SK-N-SH (cell line): Measurements from ENCODE around the gene PAIP1. TPM values are rescaled to one million over a fixed set of nuclear protein-coding genes. Genes with fewer than 3 reads are reported as not detected.
A peak's percentile ranks its signal among the peaks of the same experiment; 100 is the strongest.
"Not testable (repeated sequence)": the region's sequence is repeated elsewhere in the genome, so short reads cannot be mapped to it uniquely, and the experiment has no call there.

Experiments
- CTCF ChIA-PET: fragments of 300-600, 350-600 bp; formaldehyde crosslinking; extraction: SDS; loops from one replicate; lab custom pipeline; 2021; lab: Yijun Ruan, JAX
- POLR2A ChIA-PET: fragments of 350-600 bp; sonication (Branson Sonifier 250); formaldehyde crosslinking; extraction: SDS; loops from one replicate; lab custom pipeline; 2020; ENCODE audit warnings: antibody characterized with exemption, inconsistent platforms; lab: Yijun Ruan, JAX
- DNase-seq: peaks from one replicate; pipeline ENCODE4 v3.0.0; 2012
- H2AFZ ChIP-seq: fragments of 200-600 bp; sonication (generic); 2 replicates; pipeline ENCODE4 v1.8.1; 2016; ENCODE audit warnings: antibody characterized with exemption, mild to moderate bottlenecking, low read depth
- H3F3A ChIP-seq: fragments of 200-600 bp; sonication (generic); replicated peaks from 2 replicates; pipeline ENCODE3; 2016; ENCODE audit warnings: antibody characterized with exemption, mild to moderate bottlenecking; ENCODE audit not compliant: insufficient read depth
- H3K27ac ChIP-seq, 2 experiments: fragments of 200-500 bp in 1 of 2; fragments of 200-600 bp in 1 of 2; sonication (Bioruptor generic) in 1 of 2; sonication (generic), shearing (Covaris generic) in 1 of 2; 2 replicates each; pipeline versions ENCODE4 v1.5.1 to v1.6.1; 2014 to 2016; ENCODE audit warnings: low read depth in 2 of 2, inconsistent platforms in 1 of 2, low read length in 1 of 2, mild to moderate bottlenecking in 1 of 2, mixed read lengths in 1 of 2
- H3K27me3 ChIP-seq: fragments of 200-600 bp; sonication (generic), shearing (Covaris generic); 2 replicates; pipeline ENCODE4 v1.6.1; 2016; ENCODE audit warnings: mixed run types; ENCODE audit not compliant: insufficient read depth
- H3K36me3 ChIP-seq, 2 experiments: fragments of 200-500 bp in 1 of 2; fragments of 200-600 bp in 1 of 2; sonication (Bioruptor generic) in 1 of 2; sonication (generic) in 1 of 2; replicated peaks in 1 of 2; 2 replicates each; pipeline versions ENCODE3 to v1.5.1; 2014 to 2016; ENCODE audit warnings: low read length in 1 of 2, mild to moderate bottlenecking in 1 of 2; ENCODE audit not compliant: insufficient read depth in 2 of 2, control insufficient read depth in 1 of 2
- H3K4me1 ChIP-seq, 2 experiments: fragments of 200-500 bp in 1 of 2; fragments of 200-600 bp in 1 of 2; sonication (Bioruptor generic) in 1 of 2; sonication (generic), shearing (Covaris generic) in 1 of 2; 2 replicates each; pipeline versions ENCODE4 v1.5.1 to v1.6.1; 2014 to 2016; ENCODE audit warnings: low read depth in 1 of 2, low read length in 1 of 2, mixed run types in 1 of 2; ENCODE audit not compliant: insufficient read depth in 2 of 2, control insufficient read depth in 1 of 2
- H3K4me2 ChIP-seq: fragments of 200-600 bp; sonication (generic), shearing (Covaris generic); 2 replicates; pipeline ENCODE4 v1.6.1; 2017; ENCODE audit warnings: mixed run types
- H3K4me3 ChIP-seq, 2 experiments: fragments of 200-500 bp in 1 of 2; fragments of 200-600 bp in 1 of 2; sonication (Bioruptor generic) in 1 of 2; sonication (generic), shearing (Covaris generic) in 1 of 2; 2 replicates each; pipeline versions ENCODE4 v1.5.1 to v1.8.1; 2014 to 2016; ENCODE audit warnings: low read depth in 2 of 2, inconsistent platforms in 1 of 2, low read length in 1 of 2, mild to moderate bottlenecking in 1 of 2, mixed read lengths in 1 of 2, moderate library complexity in 1 of 2
- H3K79me2 ChIP-seq: fragments of 200-600 bp; sonication (generic); 2 replicates; pipeline ENCODE4 v1.8.1; 2017; ENCODE audit warnings: mild to moderate bottlenecking; ENCODE audit not compliant: insufficient read depth
- H3K9ac ChIP-seq: fragments of 200-600 bp; sonication (generic); 2 replicates; pipeline ENCODE4 v1.6.1; 2017; ENCODE audit warnings: mixed run types
- H3K9me2 ChIP-seq: fragments of 200-600 bp; sonication (generic); 2 replicates; pipeline ENCODE4 v1.6.1; 2017; ENCODE audit warnings: mixed run types
- H3K9me3 ChIP-seq: fragments of 200-600 bp; sonication (generic); 2 replicates; pipeline ENCODE4 v1.6.1; 2017; ENCODE audit warnings: mixed run types, mild to moderate bottlenecking, moderate library complexity
- H4K20me1 ChIP-seq: fragments of 200-600 bp; sonication (generic); 2 replicates; pipeline ENCODE4 v1.6.1; 2017; ENCODE audit warnings: mild to moderate bottlenecking, mixed run types; ENCODE audit not compliant: insufficient read depth
- CTCF ChIP-seq: fragments of 200-600 bp; sonication (generic); IDR thresholded peaks from 2 replicates; pipeline ENCODE4 v1.6.1; 2017; ENCODE audit warnings: antibody characterized with exemption, mild to moderate bottlenecking, moderate library complexity
- GATA2 ChIP-seq: sonication (generic); formaldehyde crosslinking; IDR thresholded peaks from 2 replicates; pipeline ENCODE4 v1.5.0; 2020; ENCODE audit warnings: mild to moderate bottlenecking, missing genetic modification reagents
- JUND ChIP-seq: IDR thresholded peaks from 2 replicates; pipeline ENCODE4 v1.4.0; 2012
- MAX ChIP-seq: IDR thresholded peaks from 2 replicates; pipeline ENCODE4 v1.4.0; 2012; ENCODE audit warnings: low read depth
- MEF2A ChIP-seq: IDR thresholded peaks from 2 replicates; pipeline ENCODE4 v1.4.0; 2012; ENCODE audit warnings: low read depth, borderline replicate concordance
- PBX3 ChIP-seq: IDR thresholded peaks from 2 replicates; pipeline ENCODE4; 2012
- RCOR1 ChIP-seq: fragments of 150-350 bp; IDR thresholded peaks from 2 replicates; pipeline ENCODE4 v1.6.1; 2017; ENCODE audit warnings: antibody characterized with exemption, low read length
- REST ChIP-seq: IDR thresholded peaks from 2 replicates; pipeline ENCODE4 v1.6.1; 2012; ENCODE audit warnings: mild to moderate bottlenecking, low read depth, low read length, moderate library complexity
- RXRA ChIP-seq: IDR thresholded peaks from 2 replicates; pipeline ENCODE4 v1.4.0; 2012; ENCODE audit warnings: low read depth, mild to moderate bottlenecking, borderline replicate concordance
- USF1 ChIP-seq: IDR thresholded peaks from 2 replicates; pipeline ENCODE4 v1.4.0; 2012; ENCODE audit warnings: low read depth, borderline replicate concordance
- USF2 ChIP-seq: fragments of 150-350 bp; IDR thresholded peaks from 2 replicates; pipeline ENCODE4 v1.6.1; 2017; ENCODE audit warnings: antibody characterized with exemption, low read length, low read depth, borderline replicate concordance
- WGBS: methylation state at CpG from one replicate; pipeline ENCODE4 v1.1.6; 2017; ENCODE audit warnings: low lambda C conversion rate; 5-methylcytosine and 5-hydroxymethylcytosine counted together
- polyA plus RNA-seq, 3 experiments: library from polyadenylated mRNA; depleted of rRNA; stranded (reverse); fragments of >200 nt; gene quantifications; 2 replicates each; pipeline ENCODE4 v1.2.3, GENCODE V29; 2012

PAIP1 gene
- polyA plus RNA-seq, 1 of the 3 experiments (the other 2 are of a cell fraction) = 70.0 TPM

GRCh38 chr5:43560128-43560527, 3.3 kb upstream of the PAIP1 start:
- no peaks in the 10 kb centered on the region for H3K27me3 ChIP-seq
- TF ChIP-seq JUND (no peak), MEF2A (no peak), MAX (no peak), RCOR1 (no peak), USF1 (no peak), CTCF (no peak), USF2 (no peak), REST (no peak), RXRA (no peak), PBX3 (no peak), GATA2 (CRISPR knock-in tag) (no peak)
- TF ChIP-seq, all 33 proteins: peak for 0
- POLR2A ChIA-PET = no interaction called here
- H3K27ac ChIP-seq = no peak overlapping the region
- H3K9me3 ChIP-seq = no peaks in the 10 kb centered on the region
- H3K79me2 ChIP-seq = peaks cover 13% of the 10 kb centered on the region
- peaks cover 3 to 6% of the 10 kb centered on the region in 2 experiments; a peak in 3 of 4 replicates for H3K4me1 ChIP-seq
- WGBS = 40% methylated on average over 2 of the region's 2 CpGs
- no peak overlapping the region for H3K9ac ChIP-seq
- peaks cover 2% of the 10 kb centered on the region; the same call in 1 of the 2 replicates for H4K20me1 ChIP-seq
- H3F3A ChIP-seq = no peaks in the 10 kb centered on the region
- H2AFZ ChIP-seq = 0 out of 2 replicates have a peak overlapping the region, but pooled peaks have one; percentile 9
- no peaks in the 10 kb centered on the region for H3K9me2 ChIP-seq
- no peak overlapping the region for H3K4me2 ChIP-seq
- CTCF ChIA-PET = no interaction called here
- DNase-seq = no peak
- H3K4me3 ChIP-seq = no peak overlapping the region
- H3K36me3 ChIP-seq = peaks cover 5% of the 10 kb centered on the region in 2 experiments

- peak overlapping the region; percentile 62; the same call in 1 of the 2 replicates for H2AFZ ChIP-seq
- POLR2A ChIA-PET = interaction anchor here (0.7 to 1.9 kb wide), 3 partner anchors 33 to 73 kb away, joined by 3 to 12 read pairs (median 3); partner anchors contain the start of gene TMEM267
- H3K36me3 ChIP-seq = peaks cover 41% of the 10 kb centered on the region in 2 experiments
These were observed 345 bp downstream of the PAIP1 start for GRCh38 chr5:43556607-43556856.

More at GRCh38 chr5:43556607-43556856, 345 bp downstream of the PAIP1 start:
- CTCF ChIA-PET = interaction anchor here (1.0 to 2.7 kb wide), 4 partner anchors 20 to 74 kb away, joined by 4 to 7 read pairs (median 6); partner anchors contain the start of genes C5orf34 and NNT
- not testable (repeated sequence) for H3K9me3 ChIP-seq, H3F3A ChIP-seq, H3K9me2 ChIP-seq, H3K27me3 ChIP-seq, DNase-seq
- Histone ChIP-seq H3K9ac (peak overlapping the region; percentile 98), H4K20me1 (peaks cover 35% of the 10 kb centered on the region), H3K27ac (peak overlapping the region; percentile 86 to 95), H3K4me3 (peak overlapping the region; percentile 90 to 92), H3K4me1 (peaks cover 19 to 28% of the 10 kb centered on the region in 2 experiments; a peak in 3 of 4 replicates), H3K4me2 (peak overlapping the region; percentile 85), H3K79me2 (peaks cover 49% of the 10 kb centered on the region)
- no CpG with 5 or more reads among the region's 30 CpGs for WGBS
